Measurements from ENCODE around the gene NFIB. TPM values are rescaled to one million over a fixed set of nuclear protein-coding genes. Genes with fewer than 3 reads are reported as not detected.
A peak's percentile ranks its signal among the peaks of the same experiment; 100 is the strongest.

Gene NFIB
- total RNA-seq, 1 experiment from 2014 or later: 18.6 TPM

DNA sequence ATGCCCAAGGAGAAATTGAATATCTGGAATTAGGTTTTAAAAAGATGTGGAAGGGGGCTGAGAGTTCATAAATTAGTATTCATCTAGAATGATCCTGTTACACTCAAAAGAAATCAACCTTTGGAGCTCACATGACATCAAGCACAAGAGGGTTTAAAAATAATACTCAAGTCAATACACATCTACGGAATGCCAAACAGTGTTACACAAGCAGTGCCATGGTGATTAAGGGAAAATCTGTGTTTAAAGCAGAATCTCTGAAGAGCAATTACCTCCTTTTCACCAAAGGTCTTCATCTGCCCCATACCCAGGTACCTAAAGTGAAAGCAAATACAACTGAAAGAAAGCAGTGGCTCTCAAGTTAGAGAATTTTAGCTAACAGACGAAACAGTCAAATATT, 261.6 kb downstream of the NFIB start:
- no peaks in the 10 kb centered on the region for H3F3A ChIP-seq (ENCODE audit: low read length, unreplicated experiment)
- no peak overlapping the region for H3K9ac ChIP-seq (ENCODE audit: low read length)
- no peak overlapping the region for H3K4me3 ChIP-seq (ENCODE audit: low read length)
- peaks cover 11% of the 10 kb centered on the region; the same call in 1 of the 2 replicates for H3K4me1 ChIP-seq (ENCODE audit: insufficient read depth, low read length)
- DNase-seq (no peak), ATAC-seq (no peak)
- no peaks in the 10 kb centered on the region for H3K79me2 ChIP-seq (ENCODE audit: low read length)
- no peaks in the 10 kb centered on the region for H3K27me3 ChIP-seq (ENCODE audit: low read length)
- H3K36me3 ChIP-seq (ENCODE audit: low read depth, low read length): no peaks in the 10 kb centered on the region
- no peak overlapping the region for H2AFZ ChIP-seq (ENCODE audit: low read length)
- ChIA-PET CTCF (no interaction called here), POLR2A (ENCODE audit: unreplicated experiment) (no interaction called here)
- intact Hi-C loops (cut with micrococcal nuclease): no loop called here
- no peaks in the 10 kb centered on the region for H3K9me3 ChIP-seq (ENCODE audit: low read length)
- no TSS peak for BruUV-seq (replicated peaks)
- no peak overlapping the region for H3K4me2 ChIP-seq (ENCODE audit: low read length)
- no peak overlapping the region for H3K27ac ChIP-seq (ENCODE audit: low read length)
- H3K9me2 ChIP-seq (replicated peaks; ENCODE audit: low read length): no peaks in the 10 kb centered on the region
- TF ChIP-seq EZH2 (IDR thresholded peaks at IDR 0.05; ENCODE audit: low read length, unreplicated experiment) (no peak), EZH2phosphoT487 (IDR thresholded peaks at IDR 0.05; ENCODE audit: borderline replicate concordance, low read length) (no peak)
- TF ChIP-seq, protein P1, sequence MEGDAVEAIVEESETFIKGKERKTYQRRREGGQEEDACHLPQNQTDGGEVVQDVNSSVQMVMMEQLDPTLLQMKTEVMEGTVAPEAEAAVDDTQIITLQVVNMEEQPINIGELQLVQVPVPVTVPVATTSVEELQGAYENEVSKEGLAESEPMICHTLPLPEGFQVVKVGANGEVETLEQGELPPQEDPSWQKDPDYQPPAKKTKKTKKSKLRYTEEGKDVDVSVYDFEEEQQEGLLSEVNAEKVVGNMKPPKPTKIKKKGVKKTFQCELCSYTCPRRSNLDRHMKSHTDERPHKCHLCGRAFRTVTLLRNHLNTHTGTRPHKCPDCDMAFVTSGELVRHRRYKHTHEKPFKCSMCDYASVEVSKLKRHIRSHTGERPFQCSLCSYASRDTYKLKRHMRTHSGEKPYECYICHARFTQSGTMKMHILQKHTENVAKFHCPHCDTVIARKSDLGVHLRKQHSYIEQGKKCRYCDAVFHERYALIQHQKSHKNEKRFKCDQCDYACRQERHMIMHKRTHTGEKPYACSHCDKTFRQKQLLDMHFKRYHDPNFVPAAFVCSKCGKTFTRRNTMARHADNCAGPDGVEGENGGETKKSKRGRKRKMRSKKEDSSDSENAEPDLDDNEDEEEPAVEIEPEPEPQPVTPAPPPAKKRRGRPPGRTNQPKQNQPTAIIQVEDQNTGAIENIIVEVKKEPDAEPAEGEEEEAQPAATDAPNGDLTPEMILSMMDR (conservative IDR thresholded peaks at IDR 0.05; ENCODE audit: low read depth, low read length): no peak
- no peaks in the 10 kb centered on the region for H4K20me1 ChIP-seq (ENCODE audit: low read length)

DNA sequence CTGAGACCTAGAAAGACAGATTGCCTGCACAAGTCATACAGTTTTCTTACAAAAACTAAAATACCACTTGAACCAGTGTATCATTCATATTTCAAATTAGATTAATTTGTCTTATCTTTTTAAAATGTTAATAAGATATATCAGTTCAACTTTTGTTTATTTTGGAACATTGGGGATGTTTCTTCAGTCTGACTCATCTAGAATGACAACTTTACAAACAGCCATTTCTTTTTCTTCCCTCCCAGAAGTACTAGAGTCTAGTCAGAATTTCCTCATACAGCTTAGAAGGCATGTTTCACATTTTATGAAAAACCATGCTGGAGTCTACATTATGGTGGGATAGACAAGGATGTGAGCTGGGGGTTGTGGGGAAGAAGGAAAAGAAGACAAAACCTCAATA, 262.5 kb downstream of the NFIB start:
- no peak overlapping the region for H3K4me3 ChIP-seq (ENCODE audit: low read length)
- CTCF ChIA-PET: no interaction called here
- BruUV-seq (replicated peaks): no TSS peak
- H3K9me2 ChIP-seq (replicated peaks; ENCODE audit: low read length): no peaks in the 10 kb centered on the region
- no peaks in the 10 kb centered on the region for H3K27me3 ChIP-seq (ENCODE audit: low read length)
- ATAC-seq (peak; percentile 63), DNase-seq (peak; percentile 28)
- no peak overlapping the region for H3K27ac ChIP-seq (ENCODE audit: low read length)
- intact Hi-C loops (cut with micrococcal nuclease): no loop called here
- H3F3A ChIP-seq (ENCODE audit: low read length, unreplicated experiment): no peaks in the 10 kb centered on the region
- TF ChIP-seq, protein P1 (conservative IDR thresholded peaks at IDR 0.05; ENCODE audit: low read depth, low read length): no peak
- TF ChIP-seq EZH2phosphoT487 (IDR thresholded peaks at IDR 0.05; ENCODE audit: borderline replicate concordance, low read length) (no peak), EZH2 (IDR thresholded peaks at IDR 0.05; ENCODE audit: low read length, unreplicated experiment) (no peak)
- no peak overlapping the region for H3K9ac ChIP-seq (ENCODE audit: low read length)
- POLR2A ChIA-PET (ENCODE audit: unreplicated experiment): interaction anchor here (0.6 kb wide), 1 partner anchor 39 kb away, joined by 3 read pairs; no protein-coding TSS in a partner anchor
- H3K4me2 ChIP-seq (ENCODE audit: low read length): no peak overlapping the region
- no peaks in the 10 kb centered on the region for H4K20me1 ChIP-seq (ENCODE audit: low read length)
- no peak overlapping the region for H2AFZ ChIP-seq (ENCODE audit: low read length)
- H3K36me3 ChIP-seq (ENCODE audit: low read depth, low read length): no peaks in the 10 kb centered on the region
- H3K4me1 ChIP-seq (ENCODE audit: insufficient read depth, low read length): peaks cover 11% of the 10 kb centered on the region; the same call in 1 of the 2 replicates
- H3K9me3 ChIP-seq (ENCODE audit: low read length): no peaks in the 10 kb centered on the region
- no peaks in the 10 kb centered on the region for H3K79me2 ChIP-seq (ENCODE audit: low read length)

DNA sequence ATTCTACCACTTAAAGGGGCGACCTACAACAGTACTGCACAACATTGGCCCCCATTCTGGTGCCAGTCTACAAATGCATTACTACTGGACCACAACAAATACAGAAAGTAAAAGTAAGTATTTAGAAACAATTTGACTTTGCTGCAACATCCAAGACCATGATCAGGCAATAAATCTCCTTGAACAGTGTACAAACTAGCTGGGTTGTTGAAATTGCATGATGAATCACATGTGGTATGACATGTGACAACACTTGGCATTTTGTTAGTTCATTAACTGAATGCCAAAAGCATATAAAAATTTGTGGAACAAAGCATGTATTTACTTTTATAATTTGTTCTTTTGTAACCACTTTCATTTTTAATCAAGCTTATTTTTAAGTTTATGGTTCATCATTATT, 270.5 kb downstream of the NFIB start:
- Histone ChIP-seq H3K4me3 (ENCODE audit: low read length) (no peak overlapping the region), H4K20me1 (ENCODE audit: low read length) (no peaks in the 10 kb centered on the region), H3K27me3 (ENCODE audit: low read length) (no peaks in the 10 kb centered on the region), H3K4me1 (ENCODE audit: insufficient read depth, low read length) (no peaks in the 10 kb centered on the region), H2AFZ (ENCODE audit: low read length) (no peak overlapping the region), H3K9me2 (replicated peaks; ENCODE audit: low read length) (no peaks in the 10 kb centered on the region), H3K9me3 (ENCODE audit: low read length) (no peaks in the 10 kb centered on the region), H3K36me3 (ENCODE audit: low read depth, low read length) (no peaks in the 10 kb centered on the region), H3K79me2 (ENCODE audit: low read length) (no peaks in the 10 kb centered on the region), H3F3A (ENCODE audit: low read length, unreplicated experiment) (no peaks in the 10 kb centered on the region), H3K4me2 (ENCODE audit: low read length) (no peak overlapping the region), H3K9ac (ENCODE audit: low read length) (no peak overlapping the region), H3K27ac (ENCODE audit: low read length) (no peak overlapping the region)
- no peak for DNase-seq
- TF ChIP-seq EZH2 (IDR thresholded peaks at IDR 0.05; ENCODE audit: low read length, unreplicated experiment): no peak
- TF ChIP-seq, protein P1 (conservative IDR thresholded peaks at IDR 0.05; ENCODE audit: low read depth, low read length): no peak
- no peak for TF ChIP-seq EZH2phosphoT487 (IDR thresholded peaks at IDR 0.05; ENCODE audit: borderline replicate concordance, low read length)
- CTCF ChIA-PET: no interaction called here
- ATAC-seq: no peak
- intact Hi-C loops (cut with micrococcal nuclease): no loop called here
- POLR2A ChIA-PET (ENCODE audit: unreplicated experiment): no interaction called here
- BruUV-seq (replicated peaks): no TSS peak

Data from PC-3 (cell line).